ENCODE measurements around the gene TSEN54. TPM values are rescaled to one million over a fixed set of nuclear protein-coding genes. Genes with fewer than 3 reads are reported as not detected.

TSEN54 gene
- polyA plus RNA-seq, 1 of the 3 experiments (the other 2 are of a cell fraction): 29.8 TPM

- Histone ChIP-seq H2AFZ (ENCODE audit: low read depth) (no peak overlapping the region), H3K27ac (ENCODE audit: low read depth in 2 of 2, low read length in 1 of 2) (no peak overlapping the region), H3K79me2 (ENCODE audit: insufficient read depth) (no peaks in the 10 kb centered on the region; the same call in 1 of the 2 replicates), H3K27me3 (ENCODE audit: insufficient read depth) (no peaks in the 10 kb centered on the region), H4K20me1 (ENCODE audit: insufficient read depth) (peaks cover 26% of the 10 kb centered on the region; the same call in 1 of the 2 replicates), H3K9me2 (no peaks in the 10 kb centered on the region), H3K9me3 (no peaks in the 10 kb centered on the region), H3K9ac (no peak overlapping the region), H3K36me3 (replicated peaks in 1 of 2; ENCODE audit: control insufficient read depth in 1 of 2, insufficient read depth in 2 of 2, low read length in 1 of 2) (peaks cover 0 to 41% of the 10 kb centered on the region in 2 experiments), H3K4me3 (ENCODE audit: low read depth in 2 of 2, low read length in 1 of 2) (no peak overlapping the region), H3F3A (replicated peaks; ENCODE audit: insufficient read depth) (no peaks in the 10 kb centered on the region), H3K4me1 (ENCODE audit: control insufficient read depth in 1 of 2, insufficient read depth in 2 of 2, low read depth in 1 of 2, low read length in 1 of 2) (peaks cover 6 to 11% of the 10 kb centered on the region in 2 experiments; a peak in 1 of 4 replicates), H3K4me2 (no peak overlapping the region)
- CTCF ChIA-PET: interaction anchor here (1.1 to 1.9 kb wide), 3 partner anchors 9 to 80 kb away, joined by 3 to 5 read pairs (median 3); partner anchors contain the start of genes LLGL2 and TSEN54
- 91% methylated on average over 14 of the region's 20 CpGs for WGBS (ENCODE audit: low lambda C conversion rate)
- TF ChIP-seq USF1 (IDR thresholded peaks at IDR 0.05; ENCODE audit: borderline replicate concordance, low read depth) (no peak), POLR2AphosphoS5 (IDR thresholded peaks at IDR 0.05; ENCODE audit: low read depth, low read length) (no peak), IRF3 (IDR thresholded peaks at IDR 0.05; ENCODE audit: low read depth, low read length) (no peak), PBX3 (IDR thresholded peaks at IDR 0.05) (no peak)
- POLR2A ChIA-PET: interaction anchor here (1.4 kb wide), 1 partner anchor 9 kb away, joined by 4 read pairs; no protein-coding TSS in a partner anchor
- DNase-seq: no peak
Measured at GRCh38 chr17:75506888-75507287, 9.4 kb upstream of the TSEN54 start.

- POLR2A ChIA-PET: interaction anchor here (0.7 to 1.4 kb wide), 3 partner anchors 7 to 10 kb away, joined by 3 to 4 read pairs (median 3); no protein-coding TSS in a partner anchor
- no peak overlapping the region for H3K4me2 ChIP-seq
- peaks cover 34% of the 10 kb centered on the region for H4K20me1 ChIP-seq (ENCODE audit: insufficient read depth)
- DNase-seq: no peak
- WGBS (ENCODE audit: low lambda C conversion rate): 79% methylated on average over 25 of the region's 27 CpGs
- H3F3A ChIP-seq (replicated peaks; ENCODE audit: insufficient read depth): no peaks in the 10 kb centered on the region
- H3K27me3 ChIP-seq (ENCODE audit: insufficient read depth): no peaks in the 10 kb centered on the region
- H3K9me3 ChIP-seq: no peaks in the 10 kb centered on the region
- CTCF ChIA-PET: interaction anchor here (1.9 kb wide), 1 partner anchor 8 kb away, joined by 5 read pairs; the partner anchor contains the start of gene TSEN54
- H3K27ac ChIP-seq (ENCODE audit: low read depth in 2 of 2, low read length in 1 of 2): no peak overlapping the region
- peaks cover 2% of the 10 kb centered on the region; the same call in 1 of the 2 replicates for H3K79me2 ChIP-seq (ENCODE audit: insufficient read depth)
- no peak overlapping the region for H3K9ac ChIP-seq
- H2AFZ ChIP-seq (ENCODE audit: low read depth): no peak overlapping the region
- H3K4me3 ChIP-seq (ENCODE audit: low read depth in 2 of 2, low read length in 1 of 2): no peak overlapping the region
- TF ChIP-seq SMC3 (IDR thresholded peaks at IDR 0.05; ENCODE audit: low read depth, low read length) (no peak), TCF12 (IDR thresholded peaks at IDR 0.05) (no peak), GABPA (IDR thresholded peaks at IDR 0.05; ENCODE audit: low read depth) (no peak), JUND (IDR thresholded peaks at IDR 0.05) (no peak), SIN3A (IDR thresholded peaks at IDR 0.05; ENCODE audit: borderline replicate concordance, low read depth, low read length) (no peak), REST (IDR thresholded peaks at IDR 0.05; ENCODE audit: low read depth, low read length) (no peak)
- H3K9me2 ChIP-seq: no peaks in the 10 kb centered on the region
- H3K4me1 ChIP-seq (ENCODE audit: control insufficient read depth in 1 of 2, insufficient read depth in 2 of 2, low read depth in 1 of 2, low read length in 1 of 2): peaks cover 6 to 15% of the 10 kb centered on the region in 2 experiments; a peak in 1 of 4 replicates
- H3K36me3 ChIP-seq (replicated peaks in 1 of 2; ENCODE audit: control insufficient read depth in 1 of 2, insufficient read depth in 2 of 2, low read length in 1 of 2): peaks cover 0 to 35% of the 10 kb centered on the region in 2 experiments
Measured at GRCh38 chr17:75507733-75508719, 8.3 kb upstream of the TSEN54 start.
